Smooth muscle cell of the brain vasculature (primary cell): ENCODE measurements around the gene EIF4E2.

Experiments
- DNase-seq: peaks from one replicate; pipeline ENCODE4 v3.0.0-alpha.2; 2012; ENCODE audit warnings: low read depth, low spot score

Gene EIF4E2

DNA sequence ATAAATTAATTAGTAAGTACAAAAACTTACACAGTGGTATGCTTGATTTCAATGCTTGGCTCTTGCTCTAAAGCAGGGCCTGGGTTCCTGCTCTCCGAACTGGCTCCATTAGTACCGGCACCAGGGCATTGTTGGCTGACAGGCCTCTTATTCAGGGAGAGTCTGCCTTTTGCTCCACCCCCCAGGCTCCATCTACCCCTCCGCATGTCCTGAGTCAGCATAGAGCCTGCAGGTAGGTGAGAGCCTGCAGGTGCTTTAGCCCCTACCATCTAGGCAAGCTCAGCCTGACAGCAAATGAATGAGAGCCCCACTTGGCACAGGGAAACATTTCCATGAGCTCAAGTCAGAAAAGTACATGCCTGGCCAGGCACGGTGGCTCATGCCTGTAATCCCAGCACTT lies 47.8 kb downstream of the EIF4E2 start:
- DNase-seq = no peak

DNA sequence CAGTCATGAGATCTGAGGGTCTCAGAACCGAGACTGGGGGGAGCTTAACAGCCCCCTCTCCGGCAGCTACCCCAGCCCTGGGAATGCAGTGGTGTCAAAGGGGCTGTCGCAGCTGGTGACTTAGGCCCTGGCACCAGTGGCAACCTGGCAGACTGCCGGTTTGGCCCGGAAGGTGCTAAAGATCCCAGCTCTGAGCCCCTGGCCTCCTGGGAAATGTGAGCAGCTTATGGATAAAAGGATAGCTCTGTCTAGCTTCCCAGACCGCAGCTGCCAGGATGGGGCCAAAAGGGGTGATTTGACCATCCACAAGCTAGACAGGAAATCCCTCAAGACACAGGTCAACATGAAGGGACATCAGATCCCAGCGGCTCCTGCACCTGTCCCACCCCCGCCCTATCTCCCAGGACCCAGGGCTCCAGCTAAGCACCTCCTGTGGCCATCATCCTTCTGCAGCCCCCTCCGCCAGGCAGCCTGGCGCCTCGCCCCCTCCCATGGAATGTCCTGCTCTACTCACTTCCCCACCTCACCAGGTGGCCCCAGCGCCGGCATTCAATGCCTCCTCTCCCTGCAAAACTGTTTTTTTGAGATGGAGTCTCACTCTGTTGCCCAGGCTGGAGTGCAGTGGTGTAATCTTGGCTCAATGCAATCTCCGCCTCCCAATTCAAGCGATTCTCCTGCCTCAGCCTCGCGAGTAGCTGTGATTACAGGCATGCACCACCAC lies 49.7 kb downstream of the EIF4E2 start:
- no peak for DNase-seq

DNA sequence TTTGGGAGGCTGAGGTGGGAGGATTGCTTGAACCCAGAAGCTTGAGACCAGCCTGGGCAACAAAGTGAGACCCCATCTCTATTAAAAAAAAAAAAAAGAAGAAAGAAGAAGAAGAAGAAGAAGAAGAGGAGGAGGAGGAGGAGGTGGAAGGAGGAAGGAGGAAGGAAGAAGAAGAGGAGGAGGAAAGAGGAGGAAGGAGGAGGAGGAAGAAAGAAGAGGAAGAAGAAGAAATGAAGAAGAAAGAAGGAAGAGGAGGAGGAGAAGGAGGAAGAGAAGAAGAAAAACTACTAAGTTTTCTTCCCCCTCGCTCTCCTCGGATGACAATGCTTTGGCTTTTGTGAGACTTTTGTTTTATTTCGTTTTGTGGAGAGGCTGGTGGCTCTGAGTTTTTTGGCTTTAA lies 52.8 kb downstream of the EIF4E2 start:
- no peak for DNase-seq

DNA sequence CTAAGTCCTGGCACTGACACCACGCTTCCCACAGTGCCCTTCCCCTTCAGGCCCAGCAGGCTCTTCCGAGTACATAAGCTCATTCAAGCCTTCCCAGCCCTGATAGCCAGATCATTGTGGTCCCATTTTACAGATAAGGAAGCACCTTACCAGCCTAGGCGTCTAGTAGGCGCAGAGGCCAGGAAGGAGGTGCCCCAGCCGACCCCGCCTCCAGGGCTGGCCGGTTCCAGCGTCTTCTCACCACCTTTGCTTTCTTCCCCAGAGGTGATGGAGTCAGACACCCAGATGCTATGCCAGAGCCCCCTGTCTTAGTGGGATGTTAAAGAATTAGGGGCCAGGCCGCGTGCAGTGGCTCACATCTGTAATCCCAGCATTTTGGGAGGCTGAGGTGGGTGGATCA lies 54.0 kb downstream of the EIF4E2 start:
- DNase-seq = no peak

DNA sequence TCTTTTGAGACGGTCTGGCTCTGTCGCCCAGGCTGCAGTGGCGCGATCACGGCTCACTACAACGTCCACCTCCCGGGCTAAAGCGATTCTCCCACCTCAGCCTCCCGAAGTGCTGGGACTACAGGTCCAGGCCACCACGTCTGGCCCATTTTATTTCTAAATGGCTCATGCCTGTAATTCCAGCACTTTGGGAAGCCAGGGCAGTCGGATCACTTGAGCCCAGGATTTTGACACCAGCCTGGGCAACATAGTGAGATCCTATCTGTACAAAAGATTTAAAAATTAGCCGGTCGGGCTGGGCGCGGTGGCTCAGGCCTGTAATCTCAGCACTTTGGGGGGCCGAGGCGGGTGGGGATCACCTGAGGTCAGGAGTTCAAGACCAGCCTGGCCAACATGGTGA lies 56.5 kb downstream of the EIF4E2 start:
- no peak for DNase-seq

DNA sequence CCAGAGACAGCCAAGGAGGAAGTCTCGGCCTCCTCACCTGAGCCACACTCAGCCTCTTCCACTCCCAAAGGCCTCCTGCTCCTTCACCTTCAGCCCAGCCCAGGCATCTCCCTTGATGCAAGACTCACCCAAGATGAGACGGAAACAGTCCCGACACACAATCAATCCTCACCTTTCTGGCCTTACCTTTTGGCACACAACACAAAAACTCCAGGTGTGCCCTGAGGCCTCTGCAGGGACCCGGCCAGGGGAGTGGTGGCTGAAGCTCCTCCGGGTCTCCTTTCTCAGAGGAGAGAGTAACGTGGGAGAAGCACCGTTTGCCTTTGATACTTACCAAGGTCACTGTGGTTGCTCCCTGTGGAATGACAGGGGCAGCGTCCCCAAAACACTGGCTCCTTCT lies 59.1 kb downstream of the EIF4E2 start:
- no peak for DNase-seq

DNA sequence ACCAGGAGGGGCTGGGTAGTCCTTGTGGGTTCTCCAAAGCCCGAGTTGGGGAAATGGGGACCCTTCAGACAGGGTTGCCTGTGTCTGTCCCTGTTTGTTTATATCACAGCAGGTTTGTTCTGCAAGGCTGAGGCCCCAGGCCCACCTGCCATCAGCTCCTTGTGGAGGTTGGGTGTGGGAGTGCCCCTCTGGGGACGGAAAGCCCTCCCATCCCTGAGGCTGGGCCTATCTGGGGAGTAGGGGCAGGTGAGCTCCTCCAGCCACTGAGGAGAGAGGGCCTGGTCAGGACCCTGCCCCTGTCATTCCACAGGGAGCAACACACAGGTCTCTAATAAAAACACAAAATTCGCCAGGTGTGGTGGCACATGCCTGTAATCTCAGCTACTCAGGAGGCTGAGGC lies 59.6 kb downstream of the EIF4E2 start:
- no peak for DNase-seq

DNA sequence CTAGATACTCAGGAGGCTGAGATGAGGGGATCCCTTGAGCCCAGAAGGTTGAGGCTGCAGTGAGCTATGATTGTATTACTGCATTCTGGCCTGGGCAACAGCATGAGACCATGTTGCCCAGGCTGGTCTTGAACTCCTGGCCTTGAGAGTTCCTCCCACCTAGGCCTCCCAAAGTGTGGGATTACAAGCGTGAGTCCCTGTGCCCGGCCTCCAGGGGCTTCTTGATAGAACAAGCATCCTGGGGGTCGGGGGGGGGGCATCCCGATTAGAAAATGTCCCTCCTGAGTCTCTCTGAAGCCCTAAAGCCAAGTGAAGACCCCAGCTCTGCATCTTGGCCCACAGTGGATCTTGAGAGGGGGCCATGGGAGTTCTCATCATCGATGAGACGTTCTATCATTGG lies 60.6 kb downstream of the EIF4E2 start:
- no peak for DNase-seq

DNA sequence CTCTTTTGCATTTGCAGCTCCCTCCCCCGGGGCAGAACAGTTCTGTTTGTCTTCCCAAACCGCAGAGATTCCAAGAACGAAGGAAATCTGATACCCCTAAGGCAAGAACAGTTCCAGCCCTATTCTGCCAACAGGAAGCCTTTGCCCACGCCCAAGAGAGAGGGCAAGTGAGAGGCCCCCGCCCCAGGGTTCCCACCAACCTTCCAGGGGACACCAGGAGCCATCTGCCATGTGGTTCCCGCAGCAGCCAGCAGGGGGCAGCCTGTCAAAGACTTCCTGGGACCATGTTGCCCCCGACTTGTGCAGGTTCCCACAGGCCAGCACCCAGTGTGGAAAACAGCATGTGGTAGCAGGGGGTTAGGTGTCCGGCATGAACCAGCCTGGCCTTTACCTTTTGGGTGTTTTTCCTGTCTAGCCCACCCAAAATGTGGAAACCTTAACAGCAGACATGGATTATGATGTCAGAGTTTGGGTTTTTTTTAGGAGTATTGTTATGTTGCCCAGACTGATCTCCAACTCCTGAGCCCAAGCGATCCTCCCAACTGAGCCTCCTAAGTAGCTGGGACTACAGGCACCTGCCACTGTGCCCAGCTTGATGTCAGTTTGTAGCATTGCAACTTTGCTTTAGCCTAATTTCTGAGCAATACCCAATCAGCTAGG lies 61.2 kb downstream of the EIF4E2 start:
- peak; percentile 66 for DNase-seq

DNA sequence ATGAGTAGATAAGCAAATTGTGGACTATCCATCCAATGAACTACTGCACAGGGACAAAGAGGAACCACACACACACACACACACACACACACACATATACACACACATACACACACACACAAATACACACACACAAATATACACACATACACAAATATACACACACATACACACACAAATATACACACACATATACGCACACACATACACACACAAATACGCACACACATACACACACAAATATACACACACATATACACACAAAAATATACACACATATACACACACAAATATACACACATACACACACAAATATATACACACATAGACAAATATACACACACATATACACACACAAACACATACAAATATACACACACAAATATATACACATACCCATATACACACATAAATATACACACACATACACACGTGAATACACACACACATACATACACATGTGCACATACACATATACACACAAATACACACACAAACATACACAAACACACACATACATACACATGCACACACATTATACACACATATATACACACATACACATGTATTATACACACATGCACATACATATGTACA lies 63.1 kb downstream of the EIF4E2 start:
- no peak for DNase-seq

DNA sequence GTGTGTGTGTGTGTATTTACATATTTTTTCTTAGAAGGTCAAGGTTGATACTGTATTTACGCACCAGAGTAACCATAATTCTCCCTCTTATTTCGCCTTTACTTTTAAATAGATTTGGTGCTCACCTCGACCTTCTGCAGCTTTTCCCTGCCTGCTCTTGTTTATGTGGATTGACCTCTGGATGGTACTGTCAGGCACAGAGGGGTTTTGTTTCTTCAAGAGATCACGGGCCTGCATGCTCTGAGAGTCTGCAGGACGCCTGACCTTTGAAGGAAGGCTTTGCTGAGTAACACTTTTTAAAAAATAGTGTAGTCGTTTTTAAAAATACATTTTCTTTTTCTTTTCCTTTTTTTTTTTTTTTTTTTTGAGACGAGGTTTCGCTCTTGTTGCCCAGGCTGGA lies 64.8 kb downstream of the EIF4E2 start:
- DNase-seq = peak; percentile 60
